T-helper 22 cell (primary cell): Measurements from ENCODE around the gene TMEM242.

ENCODE experiments used
- DNase-seq: peaks from one replicate; pipeline ENCODE4 v3.0.0-alpha.2; 2020; ENCODE audit warnings: low read depth

The TMEM242 gene

DNA sequence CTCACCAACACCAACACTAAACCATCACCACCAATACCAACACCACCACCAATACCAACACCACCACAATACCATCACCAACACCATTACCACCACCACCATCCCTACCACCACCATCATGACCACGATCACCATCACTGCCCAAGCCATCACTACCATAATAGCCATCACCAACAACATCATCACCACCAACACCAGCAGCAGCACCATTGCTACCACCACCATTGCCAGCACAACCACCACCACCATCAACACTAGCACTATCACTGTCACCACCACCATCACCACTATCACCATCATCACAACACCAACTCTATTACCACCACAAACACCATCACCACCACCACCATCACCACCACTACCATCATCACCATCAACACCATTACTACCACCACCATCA, 53.0 kb downstream of the TMEM242 start:
- DNase-seq, result no peak

- DNase-seq, result no peak
Measured at GRCh38 chr6:157269261-157269794, 54.0 kb downstream of the TMEM242 start.

DNA sequence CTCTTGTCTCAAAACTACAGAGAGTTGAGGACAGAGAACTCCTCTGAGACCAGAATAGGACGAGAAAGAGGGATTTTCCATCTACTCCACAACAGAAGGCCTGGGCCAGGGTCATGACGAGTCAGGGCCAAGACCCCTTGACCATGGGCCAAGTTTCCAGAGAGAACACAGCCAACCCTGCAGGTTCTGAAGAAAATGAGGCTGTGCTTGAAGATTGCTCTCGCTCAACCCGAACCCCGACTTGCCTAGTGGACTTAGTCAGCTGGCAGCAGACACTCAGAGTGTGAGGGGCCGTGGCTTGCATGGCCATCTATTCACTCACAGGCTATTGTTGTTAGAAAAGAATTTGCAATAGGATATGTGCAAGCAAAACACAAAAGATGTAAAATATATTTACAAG, 54.5 kb downstream of the TMEM242 start:
- DNase-seq, result no peak

GRCh38 chr6:157268396-157268795, 54.9 kb downstream of the TMEM242 start:
- no peak for DNase-seq

DNA sequence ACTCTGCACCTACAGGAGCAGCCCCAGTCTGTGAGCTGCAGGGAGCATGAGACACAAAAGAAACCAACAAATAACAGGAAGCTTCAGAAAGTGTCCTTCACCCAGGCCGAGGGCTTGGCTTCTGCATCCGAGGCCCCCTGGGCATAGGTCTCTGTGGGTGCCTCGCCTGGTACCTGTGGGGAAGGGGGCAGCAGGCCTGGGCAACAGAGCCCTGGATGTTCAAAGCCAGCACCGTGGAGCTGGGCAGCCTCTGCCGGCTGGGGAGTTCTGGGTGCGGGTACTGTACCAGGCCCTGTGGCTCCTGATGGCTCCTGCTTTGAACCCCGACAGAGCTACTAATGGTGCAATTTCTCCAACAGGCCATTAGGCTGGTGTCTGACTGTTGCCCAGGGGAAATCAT, 55.7 kb downstream of the TMEM242 start:
- DNase-seq, result no peak

DNA sequence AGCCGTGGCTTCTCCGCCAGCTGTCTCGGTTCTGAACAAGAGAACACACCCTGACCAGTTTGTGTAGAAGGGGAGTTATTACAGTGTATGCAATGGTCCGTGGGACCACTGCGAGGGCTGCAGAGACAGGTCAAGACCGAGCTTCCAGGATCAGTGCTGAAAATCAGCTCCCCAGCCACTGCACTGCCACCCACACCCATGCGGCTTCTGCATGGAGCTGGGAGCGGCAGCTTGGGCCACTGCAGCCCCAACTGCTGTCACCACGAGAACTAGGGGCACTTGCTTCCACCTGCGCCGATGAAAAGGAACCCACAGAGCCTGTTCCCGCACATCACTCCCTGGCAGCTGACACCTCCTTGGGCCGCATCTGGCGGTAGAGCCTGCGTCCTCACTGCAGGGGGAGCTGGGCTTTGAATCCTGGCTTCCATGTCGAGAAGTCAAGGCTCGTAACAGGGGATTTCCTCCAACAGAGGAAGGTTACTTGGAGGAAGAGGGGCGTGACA, 56.2 kb downstream of the TMEM242 start:
- DNase-seq, result no peak

DNA sequence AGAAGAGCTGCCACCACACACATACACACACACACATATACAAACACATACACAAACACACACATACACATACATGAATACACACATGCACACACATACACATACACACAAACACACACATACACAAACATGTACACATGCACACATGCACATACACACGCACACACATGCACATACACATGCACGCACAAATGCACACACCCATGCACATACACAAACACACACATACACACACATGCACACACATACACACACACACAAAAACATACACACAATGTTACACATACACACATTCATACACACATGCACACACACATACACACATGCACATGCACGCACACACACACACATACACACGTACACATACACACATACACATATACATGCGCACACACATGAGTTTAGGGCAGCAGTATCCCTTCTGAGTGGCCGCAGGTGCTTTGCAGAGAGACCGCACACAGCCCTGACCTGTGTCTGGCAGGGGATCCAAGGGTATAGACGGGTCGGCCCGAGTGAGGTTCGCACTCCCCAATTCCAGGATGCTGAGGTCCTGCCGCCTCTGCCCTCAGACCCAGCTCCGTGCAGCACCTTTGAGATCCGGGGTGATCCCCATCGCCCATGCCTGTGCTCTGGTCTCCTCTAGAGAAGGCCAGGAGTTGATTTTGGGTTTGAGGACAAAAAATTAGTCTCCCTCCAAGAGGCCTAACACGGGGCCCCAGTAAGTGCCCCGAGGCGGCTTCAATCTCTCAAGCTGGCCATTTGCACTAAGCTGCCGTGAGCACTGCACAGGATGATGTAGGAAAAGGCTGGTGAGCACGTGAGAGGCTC, 56.8 kb downstream of the TMEM242 start:
- DNase-seq, result no peak

GRCh38 chr6:157265635-157266034, 57.7 kb downstream of the TMEM242 start:
- DNase-seq, result no peak

GRCh38 chr6:157265186-157265585, 58.1 kb downstream of the TMEM242 start:
- no peak for DNase-seq

- no peak for DNase-seq
Measured at GRCh38 chr6:157264701-157265100, 58.6 kb downstream of the TMEM242 start.

GRCh38 chr6:157263881-157264397, 59.4 kb downstream of the TMEM242 start:
- no peak for DNase-seq

GRCh38 chr6:157263146-157263545, 60.2 kb downstream of the TMEM242 start:
- DNase-seq, result no peak

- DNase-seq, result no peak
Measured at GRCh38 chr6:157261606-157262005, 61.7 kb downstream of the TMEM242 start.

DNA sequence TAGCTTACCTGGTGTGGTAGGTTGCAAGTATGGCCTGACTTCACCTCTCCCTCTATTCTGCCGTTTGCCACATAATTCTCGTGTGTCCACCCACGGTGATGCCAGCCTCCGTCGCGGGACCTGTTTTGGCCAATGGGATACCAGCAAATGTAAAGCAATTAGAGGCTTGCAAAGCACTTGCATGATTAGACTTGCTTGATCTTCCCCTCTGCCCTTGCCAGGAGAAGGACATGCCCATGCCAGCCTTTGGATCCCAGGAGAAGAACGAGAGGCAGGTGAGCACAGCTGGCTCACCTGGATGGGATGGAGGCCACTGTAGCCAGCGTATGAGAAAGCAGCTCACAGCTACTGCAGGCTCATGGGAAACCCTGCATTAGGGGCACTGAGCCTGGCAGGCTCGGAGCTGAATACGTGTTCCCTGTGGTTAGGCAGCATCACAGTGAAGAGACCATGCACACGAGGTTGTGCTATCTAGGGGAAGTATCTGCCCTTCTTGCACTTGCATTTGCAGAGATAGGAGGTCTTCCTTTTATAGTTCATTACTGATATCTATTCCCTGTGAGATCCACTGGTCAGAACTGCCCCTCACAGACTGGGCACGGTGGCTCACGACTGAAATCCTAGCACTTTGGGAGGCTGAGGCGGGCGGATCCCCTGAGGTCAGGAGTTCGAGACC, 62.4 kb downstream of the TMEM242 start:
- no peak for DNase-seq

DNA sequence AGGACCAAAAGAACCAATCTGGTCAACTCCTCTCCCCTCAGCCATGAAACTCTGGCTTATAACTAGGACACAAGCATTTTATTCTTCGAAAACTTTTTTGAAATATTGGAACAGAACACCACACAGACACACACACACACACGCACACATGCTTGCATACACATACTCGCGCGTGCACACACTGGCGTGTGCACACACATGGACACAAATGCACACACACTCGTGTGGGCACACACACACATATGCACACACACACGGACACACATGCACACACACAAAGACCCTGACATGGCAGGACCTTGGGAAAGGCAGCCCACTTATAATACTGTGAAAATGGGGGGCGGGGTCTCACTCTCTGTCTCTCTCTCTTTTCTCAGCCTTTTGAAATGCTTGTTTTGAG, 63.9 kb downstream of the TMEM242 start:
- no peak for DNase-seq

GRCh38 chr6:157258878-157259277, 64.4 kb downstream of the TMEM242 start:
- DNase-seq, result no peak

DNA sequence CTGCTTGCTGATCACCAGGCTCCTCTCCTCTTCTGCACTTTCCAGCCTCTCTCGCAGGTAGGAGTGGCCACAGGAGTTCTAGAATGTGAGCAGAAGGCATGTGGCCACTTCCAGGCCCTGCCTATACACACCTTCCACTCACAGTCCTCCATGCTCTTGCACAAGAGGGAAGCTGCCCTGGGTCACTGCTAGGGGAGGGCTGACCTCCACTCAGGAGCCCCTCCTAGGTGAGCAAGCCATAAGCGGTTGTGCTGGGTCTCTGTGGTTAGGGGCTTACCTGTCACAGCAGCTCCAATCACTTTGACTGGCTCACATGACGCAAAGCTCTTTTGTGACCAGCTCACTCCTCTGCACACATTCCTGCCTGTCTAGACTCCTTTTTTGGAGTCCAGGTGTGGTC, 68.2 kb downstream of the TMEM242 start:
- no peak for DNase-seq

GRCh38 chr6:157254538-157254937, 68.8 kb downstream of the TMEM242 start:
- DNase-seq, result no peak

GRCh38 chr6:157253699-157254098, 69.6 kb downstream of the TMEM242 start:
- no peak for DNase-seq

DNA sequence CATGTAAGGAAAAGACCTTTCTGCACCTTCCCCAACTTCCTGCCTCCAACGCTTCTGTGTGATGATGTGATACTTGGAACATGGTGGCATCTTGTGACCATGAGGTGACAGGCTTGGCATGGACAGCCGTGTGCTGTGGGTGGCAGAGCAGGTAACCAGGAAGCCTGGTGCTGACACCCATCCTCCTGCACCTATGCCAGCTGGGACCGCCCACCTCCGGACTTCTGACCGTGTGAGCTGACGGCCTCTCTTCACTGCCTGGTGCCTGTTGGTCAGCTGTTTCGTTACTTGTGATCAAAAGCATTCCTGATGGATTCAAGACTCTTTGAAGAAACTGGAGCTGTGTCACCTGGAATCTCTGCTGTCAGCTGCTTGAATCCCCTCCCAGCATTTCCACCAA, 70.3 kb downstream of the TMEM242 start:
- DNase-seq, result no peak

DNA sequence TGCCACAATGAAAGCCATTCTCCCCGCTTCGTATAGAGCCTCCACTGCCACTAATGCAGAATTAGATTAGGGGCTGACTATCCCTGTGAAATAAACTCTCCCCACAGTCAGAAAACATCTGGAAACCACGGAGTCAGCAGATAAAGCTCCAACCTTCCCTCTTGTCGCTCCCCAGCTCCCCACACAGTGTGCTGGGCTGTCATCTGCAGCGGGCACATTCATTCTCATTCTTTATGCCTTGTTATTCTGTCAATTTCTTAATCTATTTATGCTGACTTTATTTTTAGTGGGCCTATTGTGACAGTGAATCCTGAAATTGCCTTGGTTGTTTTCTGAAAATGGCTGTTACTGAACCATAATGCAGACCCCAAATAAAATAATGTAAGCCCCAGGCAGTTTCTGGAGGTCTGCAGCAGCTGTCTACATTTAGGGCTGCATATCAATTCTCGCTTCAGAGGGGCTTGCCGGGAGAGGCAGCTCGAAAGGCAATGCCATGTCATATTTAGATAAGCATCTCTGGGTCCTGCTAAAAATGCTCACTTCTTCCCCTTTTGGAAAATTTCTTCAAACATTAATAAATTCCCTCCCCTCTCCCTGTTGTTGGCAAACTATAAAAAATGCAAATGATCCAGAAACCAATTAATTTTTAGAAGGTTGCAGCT, 71.6 kb downstream of the TMEM242 start:
- DNase-seq, result no peak

- DNase-seq, result no peak
Measured at GRCh38 chr6:157249826-157250225, 73.5 kb downstream of the TMEM242 start.
